HCT116 (cell line): ENCODE data around the gene MEGF6. TPM values are rescaled to one million over a fixed set of nuclear protein-coding genes. Genes with fewer than 3 reads are reported as not detected.

Experiments
- ATAC-seq: fragments of 200-7000 bp; cut with Tn5 transposase; 2 replicates; pipeline ENCODE4 v1.9.1; 2020; ENCODE audit warnings: mild to moderate bottlenecking, moderate library complexity
- BruUV-seq: library from RNA; stranded (reverse); fragments of 400-500 nt; replicated peaks from 2 replicates; lab custom pipeline; 2021; lab: Mats Ljungman, UMichigan
- CTCF ChIA-PET: fragments of 300-600 bp; sonication (Branson Sonifier 250); formaldehyde crosslinking; loops from one replicate; lab custom pipeline; 2021; ENCODE audit warnings: antibody characterized with exemption; lab: Charles Lee
- POLR2A ChIA-PET: fragments of 300-600, 350-600 bp; sonication (Branson Sonifier 250); formaldehyde crosslinking; loops from one replicate; lab custom pipeline; 2021; ENCODE audit warnings: antibody characterized with exemption; lab: Charles Lee
- RAD21 ChIA-PET, 2 experiments: fragments of 300-600 bp; sonication (Branson Sonifier 250); formaldehyde crosslinking; loops; one replicate each; lab custom pipeline; 2023; ENCODE audit warnings: low total read pairs in 2 of 2; ENCODE audit not compliant: uncharacterized antibody in 2 of 2, unreplicated experiment in 2 of 2, low non-redundant PET in 1 of 2; lab: Charles Lee
- DNase-seq: peaks from one replicate; pipeline ENCODE4 v3.0.0-alpha.2; 2010; ENCODE audit warnings: low read depth, low spot score
- H2AFZ ChIP-seq: fragments of 200-600 bp; shearing (Covaris generic), sonication (generic); 2 replicates; pipeline ENCODE4 v1.6.1; 2017; ENCODE audit warnings: low read depth, mixed run types, mixed read lengths, antibody characterized with exemption, low read length; ENCODE audit not compliant: poor library complexity, severe bottlenecking
- H3K27ac ChIP-seq: 2 replicates; pipeline ENCODE4 v1.5.1; 2012; ENCODE audit warnings: low read depth, low read length
- H3K27me3 ChIP-seq: fragments of 200-600 bp; sonication (generic); 2 replicates; pipeline ENCODE4 v1.6.1; 2016; ENCODE audit warnings: mixed run types, low read length, mixed read lengths; ENCODE audit not compliant: insufficient read depth
- H3K36me3 ChIP-seq, 2 experiments: fragments of 200-500 bp in 1 of 2; fragments of 200-600 bp in 1 of 2; sonication (Bioruptor generic) in 1 of 2; sonication (generic) in 1 of 2; 2 replicates each; pipeline versions ENCODE4 v1.5.1 to v1.6.1; 2014 to 2016; ENCODE audit warnings: low read length in 2 of 2, inconsistent platforms in 1 of 2, mixed read lengths in 1 of 2, mixed run types in 1 of 2; ENCODE audit not compliant: insufficient read depth in 2 of 2, control insufficient read depth in 1 of 2
- H3K4me1 ChIP-seq, 2 experiments: fragments of 200-600 bp in 1 of 2; sonication (generic) in 1 of 2; 2 replicates each; pipeline versions ENCODE4 v1.5.1 to v1.6.1; 2012 to 2017; ENCODE audit warnings: low read length in 2 of 2, inconsistent platforms in 1 of 2, mild to moderate bottlenecking in 1 of 2, mixed read lengths in 1 of 2, mixed run types in 1 of 2, moderate library complexity in 1 of 2; ENCODE audit not compliant: insufficient read depth in 2 of 2, control insufficient read depth in 1 of 2
- H3K4me2 ChIP-seq: fragments of 200-600 bp; sonication (generic); 2 replicates; pipeline ENCODE4 v1.6.1; 2017; ENCODE audit warnings: mixed run types, low read length, mixed read lengths
- H3K4me3 ChIP-seq, 2 experiments: fragments of 200-600 bp in 1 of 2; sonication (generic) in 1 of 2; replicated peaks in 1 of 2; 2 replicates each; pipeline ENCODE4 v1.5.1; 2011 to 2016; ENCODE audit warnings: low read length in 2 of 2, control low read depth in 1 of 2, low read depth in 1 of 2, mild to moderate bottlenecking in 1 of 2, mixed read lengths in 1 of 2, mixed run types in 1 of 2
- H3K79me2 ChIP-seq: fragments of 200-600 bp; sonication (generic); 2 replicates; pipeline ENCODE4 v1.6.1; 2017; ENCODE audit warnings: mild to moderate bottlenecking, mixed run types, low read length, moderate library complexity, mixed read lengths; ENCODE audit not compliant: insufficient read depth
- H3K9ac ChIP-seq: fragments of 200-600 bp; sonication (generic); 2 replicates; pipeline ENCODE4 v1.6.1; 2016; ENCODE audit warnings: low read length, mixed read lengths
- H3K9me2 ChIP-seq: fragments of 200-600 bp; sonication (generic), shearing (Covaris generic); 2 replicates; pipeline ENCODE4 v1.6.1; 2017; ENCODE audit warnings: mixed run types, mild to moderate bottlenecking, moderate library complexity; ENCODE audit not compliant: insufficient read depth
- H3K9me3 ChIP-seq, 2 experiments: fragments of 200-500 bp in 1 of 2; fragments of 200-600 bp in 1 of 2; sonication (Bioruptor generic) in 1 of 2; sonication (generic) in 1 of 2; 2 replicates each; pipeline ENCODE4 v1.6.1; 2014 to 2017; ENCODE audit warnings: low read length in 2 of 2, mixed read lengths in 2 of 2, inconsistent platforms in 1 of 2, low read depth in 1 of 2, mild to moderate bottlenecking in 1 of 2, mixed run types in 1 of 2, moderate library complexity in 1 of 2; ENCODE audit not compliant: control insufficient read depth in 1 of 2, insufficient read depth in 1 of 2
- H4K20me1 ChIP-seq: fragments of 200-600 bp; sonication (generic), shearing (Covaris generic); 2 replicates; pipeline ENCODE4 v1.6.1; 2017; ENCODE audit warnings: mixed run types, mild to moderate bottlenecking, moderate library complexity; ENCODE audit not compliant: insufficient read depth
- EZH2 ChIP-seq: fragments of 200-600 bp; sonication (generic); IDR thresholded peaks from 2 replicates; pipeline ENCODE4 v1.6.1; 2017; ENCODE audit warnings: antibody characterized with exemption, mixed run types
- REST ChIP-seq: IDR thresholded peaks from 2 replicates; pipeline ENCODE4 v1.6.1; 2012; ENCODE audit warnings: low read depth
- YY1 ChIP-seq: IDR thresholded peaks from 2 replicates; pipeline ENCODE4 v1.6.1; 2011; ENCODE audit warnings: low read length, low read depth, moderate library complexity, mild to moderate bottlenecking; ENCODE audit not compliant: insufficient replicate concordance; ENCODE audit errors: extremely low read depth
- ZBTB33 ChIP-seq: IDR thresholded peaks from 2 replicates; pipeline ENCODE4 v1.6.1; 2011; ENCODE audit warnings: mild to moderate bottlenecking, low read length, moderate library complexity; ENCODE audit not compliant: insufficient replicate concordance; ENCODE audit errors: extremely low read depth
- intact Hi-C: fragments of 100-400 bp; cut with micrococcal nuclease; formaldehyde crosslinking; loops from 2 replicates; pipeline ENCODE4 v1.10.0; 2022
- total RNA-seq: library from RNA; stranded (reverse); gene quantifications from one replicate; pipeline ENCODE4 v1.2.1, GENCODE V29; 2021; ENCODE audit not compliant: unreplicated experiment

The MEGF6 gene
- total RNA-seq, 1 experiment from 2014 or later, result 47.6 TPM

GRCh38 chr1:3499611-3500010 lies 111.7 kb downstream of the MEGF6 start:
- no peaks in the 10 kb centered on the region for H4K20me1 ChIP-seq
- no peaks in the 10 kb centered on the region for H3K9me2 ChIP-seq
- no peaks in the 10 kb centered on the region for H3K79me2 ChIP-seq
- H3K9ac ChIP-seq, result no peak overlapping the region
- no peak for DNase-seq
- H3K36me3 ChIP-seq, result no peaks in the 10 kb centered on the region
- H3K4me2 ChIP-seq, result no peak overlapping the region
- no peak overlapping the region for H2AFZ ChIP-seq
- intact Hi-C loops, result no loop called here
- RAD21 ChIA-PET, result no interaction called here
- CTCF ChIA-PET, result no interaction called here
- POLR2A ChIA-PET, result no interaction called here
- no TSS peak for BruUV-seq
- H3K27me3 ChIP-seq, result no peaks in the 10 kb centered on the region
- no peaks in the 10 kb centered on the region for H3K9me3 ChIP-seq
- ATAC-seq, result no peak
- no peak overlapping the region for H3K27ac ChIP-seq
- TF ChIP-seq ZBTB33 (no peak), REST (no peak), YY1 (no peak), EZH2 (no peak)
- peaks cover 6 to 20% of the 10 kb centered on the region in 2 experiments; a peak in 2 of 4 replicates for H3K4me1 ChIP-seq
- H3K4me3 ChIP-seq, result no peak overlapping the region
